ENCODE data around the gene ABHD4.
"Not testable (repeated sequence)": the region's sequence is repeated elsewhere in the genome, so short reads cannot be mapped to it uniquely, and the experiment has no call there.

ABHD4 gene

GRCh38 chr14:22553445-22553844 lies 44.7 kb upstream of the ABHD4 start:
- TF ChIP-seq CTCF (IDR thresholded peaks at IDR 0.05; ENCODE audit: low read depth, low read length), result no peak
- H3K4me3 ChIP-seq (ENCODE audit: low read depth, low read length), result no peak overlapping the region

- H3K4me3 ChIP-seq (ENCODE audit: low read depth, low read length), result not testable (repeated sequence)
Observed at GRCh38 chr14:22553861-22554497, 44.1 kb upstream of the ABHD4 start.

DNA sequence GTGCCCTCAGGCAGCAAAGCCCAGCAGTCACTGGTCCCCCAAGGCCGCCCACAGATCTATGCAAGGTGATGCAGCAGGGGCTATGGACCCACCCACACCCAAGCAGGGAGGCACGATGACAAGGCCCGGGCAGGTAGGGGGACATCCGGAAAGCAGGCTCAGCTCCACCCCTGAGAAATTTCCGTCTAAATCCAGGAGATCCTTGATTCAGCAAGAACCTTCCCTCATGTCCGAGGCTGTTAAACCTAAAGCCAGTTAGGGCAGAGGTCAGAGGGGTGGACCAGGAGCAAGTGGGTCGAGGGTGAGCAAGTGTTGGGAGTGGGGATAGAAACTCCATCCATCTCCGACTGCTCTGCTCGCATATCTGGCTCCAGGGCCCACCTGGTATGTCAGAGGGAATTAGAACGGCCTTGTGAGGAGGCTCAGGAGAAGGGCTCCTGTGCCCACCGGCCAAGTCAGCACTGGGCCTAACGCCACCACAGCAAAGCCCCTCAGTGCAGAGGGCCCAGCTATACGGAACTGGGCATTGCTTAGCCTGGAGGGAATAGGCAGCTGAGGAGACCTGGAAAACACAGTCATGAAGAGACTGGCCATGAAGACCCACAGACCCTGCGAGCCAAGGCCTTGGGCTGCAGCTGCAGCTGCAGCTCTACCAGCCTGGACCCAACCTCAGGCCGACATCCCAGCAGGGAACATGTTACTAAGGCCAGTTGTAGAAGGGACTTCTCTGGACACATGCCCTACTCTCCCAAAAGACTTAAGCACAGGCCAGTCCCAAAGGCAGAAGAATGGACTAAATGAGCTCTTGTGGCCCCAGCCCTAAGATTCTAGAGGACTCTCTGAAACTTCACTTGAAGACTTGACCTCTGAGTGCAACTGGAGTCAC lies 43.4 kb upstream of the ABHD4 start:
- TF ChIP-seq CTCF (IDR thresholded peaks at IDR 0.05; ENCODE audit: low read depth, low read length), result no peak
- no peak overlapping the region for H3K4me3 ChIP-seq (ENCODE audit: low read depth, low read length)

DNA sequence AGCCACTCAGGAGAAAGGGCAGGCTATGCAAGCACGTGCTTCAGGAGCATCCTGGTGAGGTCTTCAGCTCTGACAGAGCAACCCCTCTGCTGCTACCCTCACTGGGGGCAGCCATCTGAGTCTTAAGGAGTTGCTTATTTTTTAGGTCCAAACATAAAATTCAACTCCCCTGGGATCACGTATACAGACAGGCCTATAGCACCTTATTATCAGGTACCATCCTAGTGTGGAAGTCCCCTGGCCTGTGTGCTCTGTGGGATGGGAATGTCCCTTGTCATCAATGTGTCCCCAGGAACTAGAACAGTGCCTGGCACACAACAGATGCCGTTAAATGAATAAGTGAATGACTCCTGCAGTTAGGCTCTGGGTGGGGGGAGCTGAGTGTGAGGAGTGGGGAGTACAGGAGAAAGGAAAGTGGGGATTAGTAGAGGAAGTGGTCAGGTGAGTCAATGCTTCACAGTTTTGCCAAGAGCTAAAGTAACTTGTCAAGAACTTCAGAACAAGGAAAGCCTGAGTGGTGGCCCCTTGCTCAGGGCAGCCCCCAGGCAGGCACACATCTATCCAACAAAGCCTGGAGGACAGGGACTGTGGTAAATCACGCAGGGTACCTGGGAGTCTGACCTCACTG lies 42.6 kb upstream of the ABHD4 start:
- TF ChIP-seq CTCF (IDR thresholded peaks at IDR 0.05; ENCODE audit: low read depth, low read length), result no peak
- no peak overlapping the region for H3K4me3 ChIP-seq (ENCODE audit: low read depth, low read length)

- H3K4me3 ChIP-seq (ENCODE audit: low read depth, low read length), result no peak overlapping the region; the same call in 1 of the 2 replicates
Observed at GRCh38 chr14:22556021-22556989, 41.8 kb upstream of the ABHD4 start.

DNA sequence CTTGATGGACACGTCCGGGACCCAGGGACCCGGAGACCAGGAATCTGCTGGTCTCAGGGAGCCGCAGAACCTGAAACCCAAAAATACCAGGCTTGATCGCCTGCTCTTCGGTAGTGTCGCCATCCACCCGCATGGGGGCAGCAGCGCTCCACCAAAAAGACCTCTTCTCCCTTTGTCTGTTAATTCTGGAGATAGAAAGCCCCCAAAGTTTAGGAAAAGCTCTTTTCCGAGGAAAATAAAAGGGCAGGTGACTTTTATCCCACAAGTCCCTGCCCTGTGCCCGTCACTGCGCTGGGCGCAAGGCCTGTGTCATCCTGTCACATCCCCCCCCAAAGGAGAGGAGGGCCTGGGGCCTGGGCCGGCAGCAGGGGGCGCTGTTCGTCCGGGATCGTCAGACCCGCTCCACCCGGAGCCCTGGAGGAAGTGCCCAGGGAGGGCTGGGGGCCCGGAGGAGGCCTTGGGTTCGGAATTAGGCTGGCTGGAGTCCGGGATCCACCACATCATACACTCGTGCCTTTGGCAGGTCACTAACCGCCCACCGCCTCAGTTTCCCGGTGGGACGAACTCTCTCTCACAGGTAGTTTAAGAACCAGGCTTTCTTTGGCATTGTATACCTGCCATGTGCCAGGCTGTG lies 41.0 kb upstream of the ABHD4 start:
- peak; percentile 97 for TF ChIP-seq CTCF (IDR thresholded peaks at IDR 0.05; ENCODE audit: low read depth, low read length)
- H3K4me3 ChIP-seq (ENCODE audit: low read depth, low read length), result peak overlapping the region; percentile 41

More at GRCh38 chr14:22556021-22556989, 41.8 kb upstream of the ABHD4 start:
- no peak for TF ChIP-seq CTCF (IDR thresholded peaks at IDR 0.05; ENCODE audit: low read depth, low read length)

DNA sequence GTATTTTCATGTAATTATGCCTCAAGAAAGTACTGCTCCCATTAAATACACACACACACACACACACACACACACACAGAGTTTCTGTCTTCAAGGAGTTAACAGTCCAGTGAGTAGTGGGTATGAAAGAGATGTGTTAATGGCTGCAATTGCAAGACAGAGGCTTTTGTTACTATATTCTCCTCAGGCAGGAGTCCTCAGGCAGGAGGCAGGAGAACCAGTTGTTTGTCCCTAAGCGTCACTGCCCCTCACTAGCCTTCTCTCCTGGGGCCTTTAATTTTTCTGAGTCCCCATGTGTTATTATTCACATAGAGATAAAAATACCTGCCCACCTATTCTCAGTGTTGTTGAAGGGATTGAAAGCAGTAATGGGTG lies 40.3 kb upstream of the ABHD4 start:
- no peak overlapping the region for H3K4me3 ChIP-seq (ENCODE audit: low read depth, low read length)
- no peak for TF ChIP-seq CTCF (IDR thresholded peaks at IDR 0.05; ENCODE audit: low read depth, low read length)
